ENCODE data around the gene ELF5. TPM values are rescaled to one million over a fixed set of nuclear protein-coding genes. Genes with fewer than 3 reads are reported as not detected.

The ELF5 gene
- total and polyA plus RNA-seq, 2 of the 13 experiments (the other 11 are each of a cell fraction or from before 2014, with no cell fraction given) = 0.51 to 2.6 TPM

DNA sequence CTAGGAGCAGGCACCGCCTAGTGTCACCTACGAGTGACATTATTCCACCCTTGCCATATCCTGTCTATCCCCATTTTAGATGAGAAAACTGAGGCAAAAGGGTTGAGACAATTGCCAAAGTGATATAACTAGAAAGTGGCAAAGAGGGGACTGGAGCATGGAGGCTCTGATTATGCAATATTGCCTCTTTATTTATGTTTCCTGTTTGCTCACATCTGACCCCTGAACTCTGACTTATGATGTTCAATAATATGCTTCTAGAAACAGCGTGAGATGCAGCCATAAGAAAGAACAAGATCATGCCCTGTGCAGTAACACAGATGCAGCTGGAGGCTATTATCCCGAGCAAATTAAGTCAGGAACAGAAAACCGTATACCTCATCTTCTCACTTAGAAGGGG is 7.7 kb downstream of the ELF5 start (continued):
- TF ChIP-seq ATRX (CRISPR knock-in tag; IDR thresholded peaks at IDR 0.05; ENCODE audit: borderline replicate concordance) = no peak
- TF ChIP-seq NFATC3 (CRISPR knock-in tag; IDR thresholded peaks at IDR 0.05) = no peak
- no peak for TF ChIP-seq NBN (conservative IDR thresholded peaks at IDR 0.05)
- TF ChIP-seq BCL6 (CRISPR knock-in tag; IDR thresholded peaks at IDR 0.05) = peak; percentile 89
- TF ChIP-seq ZNF274 (CRISPR knock-in tag; IDR thresholded peaks at IDR 0.05) = no peak
- TF ChIP-seq NCOA1 (CRISPR knock-in tag; IDR thresholded peaks at IDR 0.05) = no peak

DNA sequence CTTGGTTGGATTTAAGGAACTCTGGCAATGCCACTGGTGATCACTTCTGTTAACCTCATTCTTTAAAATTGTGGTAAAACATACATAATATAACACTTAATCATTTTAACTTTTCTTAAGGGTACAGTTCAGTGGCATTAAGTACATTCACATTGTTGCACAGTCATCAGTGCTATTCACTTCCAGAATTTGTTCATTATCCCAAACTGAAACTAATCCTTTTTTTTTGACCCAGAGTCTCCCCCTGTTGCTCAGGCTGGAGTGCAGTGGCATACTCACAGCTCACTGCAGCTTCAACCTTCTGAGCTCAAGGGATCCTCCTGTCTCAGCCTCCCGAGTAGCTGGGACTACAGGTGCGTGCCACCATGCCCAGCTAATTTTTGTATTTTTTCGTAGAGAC is 10.6 kb downstream of the ELF5 start:
- Histone ChIP-seq H2AFZ (ENCODE audit: low read length) (no peak overlapping the region), H3K27ac (ENCODE audit: extremely low read length, insufficient read depth, low read length) (no peak overlapping the region), H4K20me1 (ENCODE audit: insufficient read depth, low read length) (no peaks in the 10 kb centered on the region), H3K36me3 (replicated peaks in 1 of 2; ENCODE audit: control insufficient read depth in 1 of 2, insufficient read depth in 2 of 2, low read length in 2 of 2) (no peaks in the 10 kb centered on the region), H3K79me2 (ENCODE audit: insufficient read depth, low read length) (no peaks in the 10 kb centered on the region), H3K27me3 (ENCODE audit: control insufficient read depth in 1 of 2, insufficient read depth in 2 of 2, low read length in 2 of 2) (no peaks in the 10 kb centered on the region), H3K4me3 (replicated peaks in 1 of 3; ENCODE audit: insufficient read depth in 1 of 3, low read depth in 2 of 3, low read length in 3 of 3) (no peak overlapping the region), H3K9ac (ENCODE audit: insufficient read depth, low read depth, low read length) (no peak overlapping the region), H3K4me2 (ENCODE audit: low read depth, low read length) (0 out of 2 replicates have a peak overlapping the region, but pooled peaks have one; percentile 52), H3K4me1 (ENCODE audit: insufficient read depth, low read length) (peaks cover 65% of the 10 kb centered on the region), H3K9me3 (ENCODE audit: low read length) (no peaks in the 10 kb centered on the region)
- no peak for ATAC-seq
- ChIA-PET CTCF (ENCODE audit: low intra/inter-chr PET ratio, low total read pairs) (interaction anchor here (1.3 kb wide), 1 partner anchor 10 kb away, joined by 3 read pairs; no protein-coding TSS in a partner anchor), POLR2A (interaction anchor here (1.2 to 1.6 kb wide), 3 partner anchors 10 to 145 kb away, joined by 3 to 6 read pairs (median 4); partner anchors contain the start of genes ABTB2 and ELF5)
- intact Hi-C loops (cut with micrococcal nuclease; ENCODE audit: unreplicated experiment) (no loop called here), in situ Hi-C loops (cut with HindIII; ENCODE audit: extremely low pct_ligation_motif_present, low pct_unique_long_range_greater_than_20kb) (no loop called here)
- 95% methylated on average over 3 of the region's 3 CpGs for WGBS (ENCODE audit: low lambda C conversion rate)
- BruUV-seq (replicated peaks) = no TSS peak
- FAIRE-seq = no peak
- no peak for DNase-seq (ENCODE audit: low spot score)
- TF ChIP-seq, protein P1, sequence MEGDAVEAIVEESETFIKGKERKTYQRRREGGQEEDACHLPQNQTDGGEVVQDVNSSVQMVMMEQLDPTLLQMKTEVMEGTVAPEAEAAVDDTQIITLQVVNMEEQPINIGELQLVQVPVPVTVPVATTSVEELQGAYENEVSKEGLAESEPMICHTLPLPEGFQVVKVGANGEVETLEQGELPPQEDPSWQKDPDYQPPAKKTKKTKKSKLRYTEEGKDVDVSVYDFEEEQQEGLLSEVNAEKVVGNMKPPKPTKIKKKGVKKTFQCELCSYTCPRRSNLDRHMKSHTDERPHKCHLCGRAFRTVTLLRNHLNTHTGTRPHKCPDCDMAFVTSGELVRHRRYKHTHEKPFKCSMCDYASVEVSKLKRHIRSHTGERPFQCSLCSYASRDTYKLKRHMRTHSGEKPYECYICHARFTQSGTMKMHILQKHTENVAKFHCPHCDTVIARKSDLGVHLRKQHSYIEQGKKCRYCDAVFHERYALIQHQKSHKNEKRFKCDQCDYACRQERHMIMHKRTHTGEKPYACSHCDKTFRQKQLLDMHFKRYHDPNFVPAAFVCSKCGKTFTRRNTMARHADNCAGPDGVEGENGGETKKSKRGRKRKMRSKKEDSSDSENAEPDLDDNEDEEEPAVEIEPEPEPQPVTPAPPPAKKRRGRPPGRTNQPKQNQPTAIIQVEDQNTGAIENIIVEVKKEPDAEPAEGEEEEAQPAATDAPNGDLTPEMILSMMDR (CRISPR knock-in tag; IDR thresholded peaks at IDR 0.05) = 0 out of 2 replicates have a peak, but pooled peaks have one; percentile 7
- TF ChIP-seq, protein P2, sequence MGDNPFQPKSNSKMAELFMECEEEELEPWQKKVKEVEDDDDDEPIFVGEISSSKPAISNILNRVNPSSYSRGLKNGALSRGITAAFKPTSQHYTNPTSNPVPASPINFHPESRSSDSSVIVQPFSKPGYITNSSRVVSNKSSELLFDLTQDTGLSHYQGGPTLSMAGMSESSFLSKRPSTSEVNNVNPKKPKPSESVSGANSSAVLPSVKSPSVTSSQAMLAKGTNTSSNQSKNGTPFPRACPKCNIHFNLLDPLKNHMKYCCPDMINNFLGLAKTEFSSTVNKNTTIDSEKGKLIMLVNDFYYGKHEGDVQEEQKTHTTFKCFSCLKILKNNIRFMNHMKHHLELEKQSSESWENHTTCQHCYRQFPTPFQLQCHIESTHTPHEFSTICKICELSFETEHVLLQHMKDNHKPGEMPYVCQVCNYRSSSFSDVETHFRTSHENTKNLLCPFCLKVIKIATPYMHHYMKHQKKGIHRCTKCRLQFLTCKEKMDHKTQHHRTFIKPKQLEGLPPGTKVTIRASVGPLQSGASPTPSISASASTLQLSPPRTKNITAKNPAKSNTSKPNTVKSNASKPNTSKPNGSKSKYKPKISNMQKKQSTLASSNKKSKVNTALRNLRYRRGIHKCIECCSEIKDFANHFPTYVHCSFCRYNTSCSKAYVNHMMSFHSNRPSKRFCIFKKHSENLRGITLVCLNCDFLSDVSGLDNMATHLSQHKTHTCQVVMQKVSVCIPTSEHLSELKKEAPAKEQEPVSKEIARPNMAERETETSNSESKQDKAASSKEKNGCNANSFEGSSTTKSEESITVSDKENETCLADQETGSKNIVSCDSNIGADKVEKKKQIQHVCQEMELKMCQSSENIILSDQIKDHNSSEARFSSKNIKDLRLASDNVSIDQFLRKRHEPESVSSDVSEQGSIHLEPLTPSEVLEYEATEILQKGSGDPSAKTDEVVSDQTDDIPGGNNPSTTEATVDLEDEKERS (CRISPR knock-in tag; IDR thresholded peaks at IDR 0.05) = no peak

Measured in HepG2 (cell line).